ENCODE measurements around the gene FLAD1. TPM values are rescaled to one million over a fixed set of nuclear protein-coding genes. Genes with fewer than 3 reads are reported as not detected.
"Not testable (repeated sequence)": the region's sequence is repeated elsewhere in the genome, so short reads cannot be mapped to it uniquely, and the experiment has no call there.

Gene FLAD1
- polyA plus RNA-seq, 1 experiment = 21.1 TPM

- DNase-seq (ENCODE audit: low read depth, low spot score) = peak; percentile 93
- H3K27me3 ChIP-seq (ENCODE audit: control insufficient read depth, insufficient read depth, low read length) = no peaks in the 10 kb centered on the region
- peak; percentile 36 for TF ChIP-seq CTCF (IDR thresholded peaks at IDR 0.05; ENCODE audit: low read depth, low read length)
- H3K4me3 ChIP-seq (ENCODE audit: low read depth, low read length) = peak overlapping the region; percentile 77
- ChIA-PET POLR2A (interaction anchor here (0.7 to 5.0 kb wide), 8 partner anchors 10 to 702 kb away, joined by 4 to 59 read pairs (median 10); partner anchors contain the start of genes FLAD1 and PYGO2), CTCF (interaction anchor here (1.0 to 1.4 kb wide), 4 partner anchors 20 to 81 kb away, joined by 3 to 6 read pairs (median 4); partner anchors contain the start of gene LENEP)
- peaks cover 3% of the 10 kb centered on the region; the same call in 1 of the 2 replicates for H3K9me3 ChIP-seq (ENCODE audit: control insufficient read depth, insufficient read depth, low read length)
- peak overlapping the region; percentile 100 for H3K27ac ChIP-seq (ENCODE audit: low read depth, low read length)
These were observed 9.6 kb upstream of the FLAD1 start for GRCh38 chr1:154973344-154974101.

GRCh38 chr1:154974102-154974807, 8.9 kb upstream of the FLAD1 start, which contains the start of gene CKS1B:
Gene CKS1B (plus strand): TSS chr1:154974681. CDS start chr1:154974746, 65 bp downstream.
- peak within 1 kb of the TSS; percentile 77 for H3K4me3 ChIP-seq (ENCODE audit: low read depth, low read length)

GRCh38 chr1:154974808-154975408, 8.2 kb upstream of the FLAD1 start:
- peak; percentile 89 for DNase-seq (ENCODE audit: low read depth, low spot score)
- TF ChIP-seq CTCF (IDR thresholded peaks at IDR 0.05; ENCODE audit: low read depth, low read length) = no peak
- no peaks in the 10 kb centered on the region for H3K27me3 ChIP-seq (ENCODE audit: control insufficient read depth, insufficient read depth, low read length)
- H3K4me3 ChIP-seq (ENCODE audit: low read depth, low read length) = peak overlapping the region; percentile 75
- peaks cover 3% of the 10 kb centered on the region; the same call in 1 of the 2 replicates for H3K9me3 ChIP-seq (ENCODE audit: control insufficient read depth, insufficient read depth, low read length)
- H3K27ac ChIP-seq (ENCODE audit: low read depth, low read length) = peak overlapping the region; percentile 100
- CTCF ChIA-PET = interaction anchor here (0.7 to 1.6 kb wide), 2 partner anchors 21 to 25 kb away, joined by 3 to 4 read pairs; no protein-coding TSS in a partner anchor
- POLR2A ChIA-PET = interaction anchor here (0.6 to 1.1 kb wide), 4 partner anchors 14 to 435 kb away, joined by 3 read pairs; no protein-coding TSS in a partner anchor

More at GRCh38 chr1:154974102-154974807, 8.9 kb upstream of the FLAD1 start, which contains the start of gene CKS1B:
- peak within 1 kb of the TSS; percentile 100 for H3K27ac ChIP-seq (ENCODE audit: low read depth, low read length)
- peak; percentile 100 for DNase-seq (ENCODE audit: low read depth, low spot score)
- CTCF ChIA-PET = interaction anchor here (1.0 to 1.1 kb wide), 3 partner anchors 19 to 43 kb away, joined by 3 to 6 read pairs (median 5); partner anchors contain the start of gene LENEP
- no peak for TF ChIP-seq CTCF (IDR thresholded peaks at IDR 0.05; ENCODE audit: low read depth, low read length)
- no peaks in the 10 kb centered on the region for H3K27me3 ChIP-seq (ENCODE audit: control insufficient read depth, insufficient read depth, low read length)
- POLR2A ChIA-PET = interaction anchor here (0.6 to 5.0 kb wide), 11 partner anchors 9 to 702 kb away, joined by 3 to 59 read pairs (median 5); partner anchors contain the start of genes FLAD1 and PYGO2
- H3K9me3 ChIP-seq (ENCODE audit: control insufficient read depth, insufficient read depth, low read length) = peaks cover 3% of the 10 kb centered on the region; the same call in 1 of the 2 replicates

- H3K4me3 ChIP-seq (ENCODE audit: low read depth, low read length) = peak overlapping the region; percentile 75
- no peaks in the 10 kb centered on the region for H3K9me3 ChIP-seq (ENCODE audit: control insufficient read depth, insufficient read depth, low read length)
- H3K27ac ChIP-seq (ENCODE audit: low read depth, low read length) = peak overlapping the region; percentile 100
- POLR2A ChIA-PET = interaction anchor here (0.6 to 1.1 kb wide), 2 partner anchors 14 to 348 kb away, joined by 3 read pairs; no protein-coding TSS in a partner anchor
- no peak for TF ChIP-seq CTCF (IDR thresholded peaks at IDR 0.05; ENCODE audit: low read depth, low read length)
- H3K27me3 ChIP-seq (ENCODE audit: control insufficient read depth, insufficient read depth, low read length) = no peaks in the 10 kb centered on the region
- CTCF ChIA-PET = interaction anchor here (0.7 to 1.6 kb wide), 2 partner anchors 21 to 24 kb away, joined by 3 to 4 read pairs; no protein-coding TSS in a partner anchor
- DNase-seq (ENCODE audit: low read depth, low spot score) = no peak
These were observed 7.6 kb upstream of the FLAD1 start for GRCh38 chr1:154975409-154976059.

GRCh38 chr1:154977762-154978161, 5.4 kb upstream of the FLAD1 start:
- DNase-seq (ENCODE audit: low read depth, low spot score); H3K27me3 ChIP-seq (ENCODE audit: control insufficient read depth, insufficient read depth, low read length); H3K9me3 ChIP-seq (ENCODE audit: control insufficient read depth, insufficient read depth, low read length); H3K4me3 ChIP-seq (ENCODE audit: low read depth, low read length); POLR2A ChIA-PET; H3K27ac ChIP-seq (ENCODE audit: low read depth, low read length): not testable (repeated sequence)
- CTCF ChIA-PET = interaction anchor here (0.9 kb wide), 1 partner anchor 40 kb away, joined by 3 read pairs; no protein-coding TSS in a partner anchor

All from AG04450 (cell line).